Measurements from ENCODE around the gene GPHA2. TPM values are rescaled to one million over a fixed set of nuclear protein-coding genes. Genes with fewer than 3 reads are reported as not detected.

GPHA2 gene
- total and polyA plus RNA-seq, 2 of the 13 experiments (the other 11 are each of a cell fraction or from before 2014, with no cell fraction given): 13.0 to 19.1 TPM

- TF ChIP-seq ETV6 (CRISPR knock-in tag; conservative IDR thresholded peaks at IDR 0.05) (peak; percentile 60; the same call in 1 of the 2 replicates), ZNF563 (CRISPR knock-in tag; IDR thresholded peaks at IDR 0.05) (no peak), CEBPZ (IDR thresholded peaks at IDR 0.05; ENCODE audit: low read length) (no peak), ZNF280D (CRISPR knock-in tag; IDR thresholded peaks at IDR 0.05) (peak; percentile 85), ZNF235 (CRISPR knock-in tag; IDR thresholded peaks at IDR 0.05; ENCODE audit: borderline replicate concordance) (no peak), IRF1 (CRISPR knock-in tag; IDR thresholded peaks at IDR 0.05; ENCODE audit: low read depth) (no peak), ZNF234 (CRISPR knock-in tag; conservative IDR thresholded peaks at IDR 0.05) (no peak), ZNF605 (CRISPR knock-in tag; IDR thresholded peaks at IDR 0.05) (peak; percentile 85), SNAPC2 (CRISPR knock-in tag; IDR thresholded peaks at IDR 0.05) (peak; percentile 78; the same call in 1 of the 2 replicates), POLR2AphosphoS5 (IDR thresholded peaks at IDR 0.05; ENCODE audit: low read depth, low read length) (peak; percentile 49), ZNF703 (CRISPR knock-in tag; IDR thresholded peaks at IDR 0.05; ENCODE audit: borderline replicate concordance) (no peak), SAP130 (CRISPR knock-in tag; IDR thresholded peaks at IDR 0.05; ENCODE audit: low read depth) (peak; percentile 89; the same call in 1 of the 2 replicates), ZNF761 (CRISPR knock-in tag; conservative IDR thresholded peaks at IDR 0.05) (no peak), HNF4G (IDR thresholded peaks at IDR 0.05; ENCODE audit: borderline replicate concordance, low read depth, low read length) (peak; percentile 92), HNF4G (CRISPR knock-in tag; IDR thresholded peaks at IDR 0.05; ENCODE audit: borderline replicate concordance, low read depth) (peak; percentile 98), SOX5 (CRISPR knock-in tag; IDR thresholded peaks at IDR 0.05; ENCODE audit: borderline replicate concordance) (peak; percentile 67; the same call in 1 of the 2 replicates), GTF2F1 (IDR thresholded peaks at IDR 0.05; ENCODE audit: low read length) (no peak), POGK (CRISPR knock-in tag; conservative IDR thresholded peaks at IDR 0.05) (no peak; the same call in 1 of the 2 replicates), ZNF773 (CRISPR knock-in tag; IDR thresholded peaks at IDR 0.05; ENCODE audit: borderline replicate concordance) (0 out of 2 replicates have a peak, but pooled peaks have one; percentile 24)
Measured at GRCh38 chr11:64894070-64894811, 41.5 kb downstream of the GPHA2 start (continued).

Measured in HepG2 (cell line).